ENCODE measurements around the gene PLPP1.

GRCh38 chr5:55427157-55427556 lies 107.6 kb downstream of the PLPP1 start:
- TF ChIP-seq YY1 (IDR thresholded peaks at IDR 0.05; ENCODE audit: extremely low read depth, insufficient replicate concordance, low read depth, low read length) (no peak), ZBTB33 (IDR thresholded peaks at IDR 0.05; ENCODE audit: extremely low read depth, insufficient replicate concordance, low read length) (no peak), CTCF (IDR thresholded peaks at IDR 0.05 in 2 of 3, conservative IDR thresholded peaks at IDR 0.05 in 1 of 3; ENCODE audit: borderline replicate concordance in 1 of 3, insufficient read depth in 1 of 3, low read depth in 2 of 3, low read length in 2 of 3) (no peak), EZH2phosphoT487 (IDR thresholded peaks at IDR 0.05; ENCODE audit: borderline replicate concordance) (no peak), MAX (IDR thresholded peaks at IDR 0.05) (no peak), POLR2A (IDR thresholded peaks at IDR 0.05; ENCODE audit: borderline replicate concordance, extremely low read depth, insufficient read depth, insufficient read length) (no peak), REST (IDR thresholded peaks at IDR 0.05; ENCODE audit: low read depth) (no peak), JUND (IDR thresholded peaks at IDR 0.05) (no peak), SIN3A (IDR thresholded peaks at IDR 0.05; ENCODE audit: low read depth) (no peak), CEBPB (IDR thresholded peaks at IDR 0.05; ENCODE audit: low read depth) (no peak), SP1 (IDR thresholded peaks at IDR 0.05; ENCODE audit: low read depth) (no peak)

Measured in HCT116 (cell line).